ENCODE results near the gene TRPM8.
"Not testable (repeated sequence)": the region's sequence is repeated elsewhere in the genome, so short reads cannot be mapped to it uniquely, and the experiment has no call there.

Gene TRPM8

DNA sequence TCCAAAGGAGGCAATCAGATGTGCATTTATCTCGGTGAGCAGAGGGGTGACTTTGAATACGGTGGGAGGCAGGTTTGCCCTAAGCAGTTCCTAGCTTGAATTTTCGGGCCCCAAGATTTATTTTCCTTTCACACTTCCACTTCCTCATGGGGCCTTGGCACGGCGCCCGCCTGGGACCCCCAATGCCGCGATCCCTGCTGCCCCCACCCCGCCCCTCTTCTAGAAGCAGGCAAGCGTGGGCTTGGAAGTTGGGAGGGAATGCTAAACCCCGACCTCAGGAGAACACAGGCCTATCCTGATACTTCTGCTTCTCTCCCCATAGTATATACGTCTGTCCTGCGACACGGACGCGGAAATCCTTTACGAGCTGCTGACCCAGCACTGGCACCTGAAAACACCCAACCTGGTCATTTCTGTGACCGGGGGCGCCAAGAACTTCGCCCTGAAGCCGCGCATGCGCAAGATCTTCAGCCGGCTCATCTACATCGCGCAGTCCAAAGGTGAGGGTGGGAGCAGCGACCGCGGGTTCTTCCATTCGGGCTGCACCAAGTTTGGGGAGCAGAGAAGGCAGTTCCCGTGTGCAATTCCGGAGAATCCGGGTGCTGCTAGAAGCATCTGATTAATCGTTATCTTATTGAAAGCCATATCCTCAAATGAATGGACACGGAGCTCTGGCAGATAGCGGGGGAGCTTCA lies 21.6 kb downstream of the TRPM8 start:
- no peak for DNase-seq

DNA sequence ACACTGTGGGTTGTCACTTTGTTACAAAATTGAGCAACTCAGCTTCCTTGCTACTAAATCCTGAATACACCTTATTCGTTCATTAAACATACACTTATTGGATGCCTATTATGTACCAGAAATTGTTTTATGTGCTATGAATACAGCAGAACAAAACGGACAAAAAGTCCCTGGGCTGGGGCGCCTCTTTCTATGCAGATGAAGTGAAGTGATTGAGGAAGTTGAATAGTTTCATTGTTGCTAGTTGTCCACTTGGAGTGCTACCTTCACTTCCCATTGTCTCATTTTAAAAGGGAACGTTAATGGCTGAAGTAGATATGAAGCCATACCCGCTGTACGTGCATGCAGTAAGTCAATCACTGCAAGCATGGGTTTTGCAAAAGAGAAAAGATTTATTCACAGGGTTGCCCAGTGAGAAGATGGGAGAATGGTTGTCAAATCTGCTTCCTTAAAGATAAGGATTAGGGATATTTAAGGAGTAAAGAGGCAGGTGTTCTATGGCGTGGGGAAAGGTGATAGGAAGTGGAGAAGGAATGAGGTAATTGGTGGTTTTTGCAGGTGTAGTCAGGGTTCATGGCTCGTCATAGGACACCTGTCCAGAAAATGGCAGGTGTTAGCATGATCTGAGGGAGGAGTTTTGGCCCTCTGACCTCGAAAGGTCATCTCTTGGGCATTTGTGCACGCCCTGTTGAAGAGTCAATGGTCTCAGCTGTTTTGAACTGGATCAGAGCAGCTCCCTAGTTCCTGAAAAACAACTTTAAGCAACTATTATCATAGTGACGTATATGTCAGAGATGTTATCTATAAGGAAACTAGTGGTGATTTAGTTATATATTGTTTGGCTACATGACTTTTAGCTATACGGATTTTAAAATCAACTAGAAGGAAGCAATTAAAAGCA lies 23.5 kb downstream of the TRPM8 start:
- DNase-seq: no peak

DNA sequence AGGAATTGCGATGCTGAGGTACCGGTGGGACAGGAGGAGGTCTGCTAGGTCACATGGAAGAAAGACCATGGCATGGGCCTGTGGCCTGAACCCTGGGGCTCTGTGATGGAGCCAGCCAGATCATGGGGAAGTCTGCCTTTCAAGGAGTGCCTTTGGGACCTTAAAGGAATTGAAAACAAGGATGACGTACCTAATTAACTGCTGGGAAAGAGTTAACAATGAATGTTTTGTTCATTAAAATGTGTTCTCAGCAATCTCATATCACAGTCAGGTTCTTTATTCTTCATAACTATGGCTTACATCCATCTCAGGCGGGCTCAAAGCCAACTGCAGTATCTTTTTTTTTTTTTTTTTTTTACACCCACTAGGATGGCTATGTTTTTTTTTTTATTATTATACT lies 25.6 kb downstream of the TRPM8 start:
- no peak for DNase-seq

- no peak for DNase-seq
These were observed 27.1 kb downstream of the TRPM8 start for GRCh38 chr2:233944269-233944668.

DNA sequence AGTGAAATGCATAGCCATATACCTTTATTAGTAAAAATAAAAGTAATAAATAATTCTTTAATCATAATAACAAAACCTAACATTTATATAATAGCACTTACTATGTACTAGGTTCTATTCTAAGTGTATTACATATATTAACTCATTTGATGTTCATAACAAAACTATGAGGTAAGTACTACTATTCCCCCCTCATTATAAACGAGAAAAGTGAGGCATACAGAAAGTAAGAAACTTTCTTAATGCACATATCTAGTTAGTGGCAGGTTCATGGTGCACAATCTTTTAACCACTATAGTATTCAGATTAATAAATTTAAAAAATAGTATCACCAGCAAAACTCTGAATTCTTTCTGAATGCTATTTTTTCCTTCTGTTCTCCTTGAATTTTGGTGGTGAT lies 27.5 kb downstream of the TRPM8 start:
- no peak for DNase-seq

DNA sequence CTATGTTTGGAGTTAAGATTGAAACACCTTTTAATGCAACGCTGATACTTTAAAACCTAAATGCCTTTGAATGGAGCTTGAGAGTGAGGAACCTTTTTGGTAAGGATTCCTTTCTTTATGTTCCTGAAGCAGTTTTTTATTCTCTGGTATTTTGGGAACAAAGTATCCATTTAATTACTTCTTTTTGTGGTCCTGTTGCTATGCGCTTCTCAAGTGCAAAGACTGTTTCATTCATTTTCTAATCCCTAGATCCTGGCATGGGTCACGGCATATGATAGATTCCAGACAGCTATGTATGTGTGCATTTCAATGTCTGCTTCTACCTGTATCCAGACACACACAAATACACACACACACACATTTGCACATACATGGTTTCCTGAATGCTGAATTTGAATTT lies 28.0 kb downstream of the TRPM8 start:
- no peak for DNase-seq

- no peak for DNase-seq
These were observed 33.1 kb downstream of the TRPM8 start for GRCh38 chr2:233950078-233950825.

DNA sequence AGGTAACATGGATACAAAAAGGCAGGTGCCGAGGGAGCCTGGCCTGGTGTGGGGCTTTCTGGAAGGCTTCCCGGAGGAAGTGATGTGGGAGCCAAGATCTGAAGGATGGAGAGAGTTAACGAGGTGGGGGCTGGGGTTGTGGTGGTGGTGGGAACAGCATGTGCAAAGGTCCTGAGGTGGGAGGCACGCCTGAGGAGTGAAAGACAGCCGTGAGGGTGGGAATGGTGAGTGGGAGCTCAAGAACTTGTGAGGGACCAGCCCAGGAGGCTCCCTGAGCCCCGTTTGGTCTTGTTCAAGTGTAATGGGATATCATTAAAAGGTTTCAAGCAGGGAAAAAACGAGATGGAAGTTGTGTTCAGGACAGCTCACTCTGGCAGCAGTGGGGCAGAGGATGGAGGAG lies 35.2 kb downstream of the TRPM8 start:
- DNase-seq: no peak

DNA sequence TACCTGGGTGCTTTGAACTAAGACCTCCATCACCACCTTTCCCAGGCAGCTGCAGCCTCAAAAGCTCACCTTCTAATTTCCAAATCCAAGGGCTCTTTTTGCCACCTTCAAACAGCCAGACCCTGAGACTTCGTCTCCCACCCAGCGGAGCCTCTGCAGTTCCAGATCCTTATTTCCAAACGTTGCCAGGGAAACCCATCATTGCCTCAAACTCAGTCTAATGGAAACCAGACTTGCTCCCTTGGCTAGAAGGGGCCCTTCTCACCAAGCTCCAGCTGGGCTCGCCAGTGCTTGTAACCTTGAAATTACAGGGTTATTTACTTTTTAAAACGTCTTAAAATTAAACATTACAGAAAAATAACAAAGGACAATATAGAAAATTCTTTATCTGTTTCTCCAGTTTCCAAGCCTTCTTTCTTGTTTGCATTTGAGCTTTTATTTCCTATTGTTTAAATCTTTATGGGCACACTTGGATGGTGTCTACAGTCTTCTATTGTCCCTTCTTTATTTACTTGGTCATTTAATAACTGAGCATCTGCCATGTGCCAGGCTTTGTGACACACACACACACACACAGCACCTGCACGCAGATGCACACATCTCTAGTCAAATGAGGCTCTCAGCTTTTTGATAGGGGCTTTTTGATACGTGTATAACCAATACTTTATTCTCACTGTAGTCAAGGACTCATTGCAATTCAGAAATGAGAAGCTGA lies 36.1 kb downstream of the TRPM8 start:
- no peak for DNase-seq

DNA sequence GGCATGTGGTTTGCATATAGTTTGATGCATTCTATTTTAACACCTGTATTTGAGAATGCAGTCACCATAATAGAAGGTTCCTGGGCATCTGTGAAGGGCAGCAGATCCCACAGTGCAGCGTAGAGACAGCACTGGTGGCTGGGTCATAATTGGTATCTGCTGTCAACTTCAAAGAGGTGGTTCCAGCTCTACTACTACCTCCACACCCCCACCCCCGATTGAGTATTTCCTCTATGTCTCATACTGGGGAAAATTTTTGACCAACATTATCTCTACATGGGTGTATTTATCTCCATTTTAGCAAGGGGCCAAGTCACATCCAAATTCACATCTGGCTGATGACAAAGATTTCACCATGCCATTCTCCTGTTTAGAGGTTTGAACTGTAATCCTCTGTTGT lies 43.0 kb downstream of the TRPM8 start:
- no peak for DNase-seq

GRCh38 chr2:233961905-233962304 lies 44.7 kb downstream of the TRPM8 start:
- DNase-seq: no peak

GRCh38 chr2:233964581-233964980 lies 47.4 kb downstream of the TRPM8 start:
- no peak for DNase-seq

DNA sequence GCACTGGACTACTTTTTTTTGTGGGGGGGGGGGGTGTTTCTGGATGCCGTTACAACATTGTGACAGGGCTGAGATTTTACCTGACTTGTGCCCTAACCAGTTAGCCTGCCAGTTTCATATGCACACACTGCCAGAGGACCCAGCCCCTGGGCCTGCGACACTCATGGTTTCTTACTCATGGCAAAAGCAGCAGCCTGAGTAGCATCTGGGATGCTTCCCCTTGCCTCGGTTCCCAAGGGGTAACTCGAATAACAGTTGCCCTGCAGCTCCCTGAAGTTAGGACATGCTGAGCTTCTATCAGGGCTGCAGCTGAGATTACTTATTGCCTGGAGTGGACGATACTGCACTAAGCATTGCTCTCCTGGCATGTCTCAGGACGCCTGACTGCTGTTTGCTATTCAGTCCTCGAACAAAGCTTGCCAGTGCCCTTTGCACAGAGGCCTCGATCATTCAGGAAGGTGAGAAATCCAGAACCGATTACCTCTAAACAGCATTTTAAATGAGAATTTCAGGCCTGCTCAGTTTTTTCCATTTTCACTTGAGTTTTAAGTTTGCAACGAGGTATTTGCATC lies 47.9 kb downstream of the TRPM8 start:
- DNase-seq: no peak

- not testable (repeated sequence) for DNase-seq
These were observed 48.5 kb downstream of the TRPM8 start for GRCh38 chr2:233965646-233966045.

- no peak for DNase-seq
These were observed 49.2 kb downstream of the TRPM8 start for GRCh38 chr2:233966388-233966787.

- DNase-seq: no peak
These were observed 50.0 kb downstream of the TRPM8 start for GRCh38 chr2:233967164-233967563.

- no peak for DNase-seq
These were observed 51.4 kb downstream of the TRPM8 start for GRCh38 chr2:233968556-233968955.

GRCh38 chr2:233972460-233972859 lies 55.3 kb downstream of the TRPM8 start:
- DNase-seq: not testable (repeated sequence)

DNA sequence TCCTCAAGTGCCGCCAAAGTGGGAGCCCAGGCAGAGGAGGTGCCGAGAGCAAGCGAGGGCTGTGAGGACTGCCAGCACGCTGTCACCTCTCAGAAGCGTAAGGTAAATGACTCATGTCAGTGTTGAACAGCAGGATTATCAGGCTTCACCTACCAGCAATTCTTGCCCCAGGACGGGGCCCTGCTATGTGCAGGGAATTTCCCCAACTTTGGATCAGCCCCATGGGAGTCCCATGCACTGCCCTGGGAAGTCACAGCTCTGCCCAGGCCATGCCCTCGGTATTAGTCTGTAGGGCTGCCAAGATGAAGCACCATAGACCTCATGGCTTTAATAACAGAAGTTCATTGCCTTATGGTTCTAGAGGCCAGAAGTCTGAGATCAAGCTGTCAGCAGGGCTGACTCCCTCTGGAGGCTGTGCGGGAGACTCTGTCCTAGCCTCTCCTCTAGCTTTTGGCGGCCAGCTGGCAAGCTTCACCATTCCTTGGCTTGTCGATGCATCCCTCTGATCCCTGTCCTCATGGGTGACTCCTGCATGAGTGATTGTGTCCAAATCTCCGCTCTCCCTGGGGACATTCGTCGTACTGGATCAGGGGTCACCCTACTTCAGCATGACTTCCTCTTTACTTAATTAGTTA lies 55.9 kb downstream of the TRPM8 start:
- no peak for DNase-seq

GRCh38 chr2:233973786-233974185 lies 56.6 kb downstream of the TRPM8 start:
- DNase-seq: no peak

DNA sequence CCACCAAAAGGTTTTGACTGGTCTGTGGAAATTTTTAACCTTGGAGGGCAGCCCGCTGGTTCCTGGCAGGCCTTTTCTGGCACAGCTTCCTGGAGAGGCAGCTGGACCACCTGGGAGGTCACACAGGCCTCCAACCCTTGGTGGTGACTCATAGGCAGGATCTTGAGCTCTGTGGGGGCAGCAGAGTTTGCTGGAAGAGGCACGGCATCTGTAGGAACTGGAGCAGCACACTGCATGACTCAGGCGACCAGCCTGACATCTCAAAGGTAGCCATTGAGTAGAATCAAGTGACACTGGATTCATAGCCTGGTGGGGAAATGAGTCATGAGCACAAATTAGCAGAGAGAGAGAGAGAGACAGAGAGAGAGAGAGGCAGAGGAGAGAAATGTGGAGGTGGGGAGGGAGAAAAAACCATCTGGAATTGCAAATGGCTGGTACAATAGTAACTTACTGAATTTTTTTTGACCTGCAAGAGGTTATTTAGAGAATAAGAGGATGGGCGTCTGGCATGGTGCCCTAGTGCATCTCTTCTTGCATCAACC lies 57.4 kb downstream of the TRPM8 start:
- no peak for DNase-seq

- DNase-seq: no peak
These were observed 58.9 kb downstream of the TRPM8 start for GRCh38 chr2:233976087-233976486.

Data from hematopoietic multipotent progenitor cell treated with erythropoietin and hydrocortisone succinate and interleukin-3 and kit ligand, for 6 days (in vitro differentiated cells).